Effector CD8-positive, alpha-beta T cell (primary cell): Measurements from ENCODE around the gene FALEC.

ENCODE experiments used
- DNase-seq: peaks from one replicate; lab custom pipeline; 2025; lab: John Stamatoyannopoulos, UW

The FALEC gene

DNA sequence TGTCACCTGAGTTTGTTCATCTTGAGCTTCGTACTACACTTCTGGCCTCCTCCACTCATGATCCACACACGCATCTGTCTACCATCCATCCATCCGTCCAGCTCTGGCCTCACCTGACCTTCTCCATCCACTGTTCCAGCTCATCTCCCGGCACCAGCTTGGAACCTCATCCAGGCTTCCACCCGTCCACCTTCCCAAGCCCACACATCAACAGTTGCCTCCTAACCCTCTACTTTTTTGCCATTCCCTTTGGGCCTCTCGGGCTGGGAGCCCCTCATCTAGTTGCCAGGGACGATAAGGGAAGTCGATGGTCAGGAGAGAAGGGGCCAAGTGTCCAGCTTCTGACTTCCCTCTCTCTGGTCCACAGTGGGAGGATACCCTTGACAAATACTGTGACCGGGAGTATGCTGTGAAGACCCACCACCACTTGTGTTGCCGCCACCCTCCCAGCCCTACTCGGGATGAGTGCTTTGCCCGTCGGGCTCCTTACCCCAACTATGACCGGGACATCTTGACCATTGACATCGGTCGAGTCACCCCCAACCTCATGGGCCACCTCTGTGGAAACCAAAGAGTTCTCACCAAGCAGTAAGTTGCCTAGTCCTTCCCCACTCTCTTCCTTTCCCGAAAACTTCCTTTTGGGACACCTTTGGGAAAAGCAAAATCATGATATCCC lies 3.4 kb upstream of the FALEC start:
- DNase-seq, result no peak

DNA sequence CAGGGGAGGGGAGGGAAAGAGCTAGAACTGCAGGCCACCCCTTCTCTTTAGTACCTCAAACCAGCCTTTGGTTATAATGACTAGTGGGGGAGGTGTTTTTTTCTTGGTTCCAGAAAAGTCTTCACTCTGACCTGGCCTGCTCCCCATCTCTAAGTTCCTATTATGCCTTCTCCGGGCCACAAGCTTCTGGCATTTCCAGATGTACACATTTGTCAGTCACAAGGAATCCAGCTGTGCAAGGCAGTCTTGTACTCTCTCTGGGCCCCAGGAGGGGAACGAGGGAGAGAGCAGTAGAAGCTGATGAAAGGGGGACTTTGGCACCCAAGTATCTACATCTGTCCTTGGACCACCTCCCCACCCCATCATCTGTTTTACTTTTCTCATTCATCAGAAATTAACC lies 2.7 kb upstream of the FALEC start:
- DNase-seq, result no peak

DNA sequence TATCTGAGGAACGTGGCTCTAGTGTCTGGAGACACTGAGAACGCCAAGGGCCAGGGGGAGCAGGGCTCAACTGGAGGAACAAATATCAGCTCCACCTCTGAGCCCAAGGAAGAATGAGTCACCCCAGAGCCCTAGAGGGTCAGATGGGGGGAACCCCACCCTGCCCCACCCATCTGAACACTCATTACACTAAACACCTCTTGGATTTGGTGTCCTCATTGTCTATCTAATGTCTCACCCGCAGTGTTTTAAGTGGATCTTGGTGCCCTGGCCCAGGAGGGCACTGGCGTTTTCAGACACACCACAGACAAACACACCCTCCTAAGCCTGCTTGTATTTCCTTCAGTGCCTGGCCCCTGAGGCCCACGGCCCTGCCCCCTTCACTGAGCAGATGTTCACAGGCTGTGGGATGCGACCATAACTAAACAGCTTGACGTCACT lies 2.2 kb upstream of the FALEC start:
- DNase-seq, result no peak

DNA sequence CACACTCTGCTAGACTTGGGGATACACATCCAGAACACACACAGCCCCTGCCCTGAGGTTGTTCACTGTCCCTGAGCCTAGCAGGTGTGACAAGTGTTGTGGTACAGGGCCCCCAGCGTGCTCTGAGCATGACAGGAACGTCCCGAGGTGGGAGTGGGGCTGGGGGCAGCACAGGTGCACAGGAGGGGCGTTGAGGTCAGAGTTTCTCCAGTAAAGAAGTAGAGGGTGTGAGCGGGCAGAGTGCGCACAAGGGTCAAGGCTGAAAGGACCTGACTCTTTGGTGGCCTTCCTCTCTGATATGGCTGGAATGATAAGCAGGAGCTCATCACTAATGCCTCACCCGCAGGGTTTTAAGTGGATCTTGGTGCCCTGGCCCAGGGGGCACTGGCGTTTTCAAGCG lies 1.3 kb upstream of the FALEC start:
- DNase-seq, result no peak

DNA sequence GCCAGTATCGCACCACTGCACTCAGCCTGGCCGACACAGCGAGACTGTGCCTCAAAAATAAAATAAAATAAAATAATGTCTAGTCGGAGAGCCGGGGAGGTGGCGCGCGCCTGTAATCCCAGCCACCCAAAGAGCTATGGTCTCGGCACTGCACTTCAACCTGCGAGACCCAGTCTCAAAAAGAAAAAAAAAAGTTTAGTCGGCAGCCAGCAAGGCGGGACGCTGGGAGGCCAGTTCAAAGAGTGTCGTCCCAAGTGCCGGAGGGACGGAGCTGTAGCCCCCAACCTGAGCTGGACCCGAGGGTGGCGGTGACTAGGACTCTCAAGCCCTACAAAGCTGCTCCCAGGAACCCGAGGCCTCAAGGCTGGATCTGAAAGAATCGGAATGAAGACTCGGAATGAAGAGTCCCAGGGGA lies 632 bp upstream of the FALEC start:
- DNase-seq, result no peak

DNA sequence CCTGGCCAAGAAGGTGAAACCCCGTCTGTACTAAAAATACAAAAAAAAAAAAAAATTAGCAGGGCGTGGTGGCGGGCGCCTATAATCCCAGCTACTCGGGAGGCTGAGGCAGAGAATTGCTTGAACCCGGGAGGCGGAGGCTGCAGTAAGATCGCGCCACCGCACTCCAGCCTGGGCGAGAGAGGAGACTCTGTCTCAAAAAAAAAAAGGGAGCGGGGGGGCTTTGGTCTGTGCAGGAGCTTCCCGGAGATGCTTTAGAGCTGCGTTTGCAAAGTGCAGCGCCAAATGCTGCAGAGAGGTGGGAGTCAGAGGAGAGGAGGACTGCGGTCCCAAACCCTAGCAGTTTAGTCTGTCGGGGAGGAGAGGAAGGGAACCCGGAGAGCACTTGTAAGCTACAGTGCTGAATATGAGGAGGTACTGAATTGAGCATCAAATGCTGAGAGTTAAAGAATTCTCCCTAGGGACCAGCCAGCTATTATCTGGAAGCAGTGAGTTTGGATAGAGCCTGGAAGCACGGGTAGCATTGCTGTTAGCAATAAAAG lies 569 bp downstream of the FALEC start:
- DNase-seq, result no peak

DNA sequence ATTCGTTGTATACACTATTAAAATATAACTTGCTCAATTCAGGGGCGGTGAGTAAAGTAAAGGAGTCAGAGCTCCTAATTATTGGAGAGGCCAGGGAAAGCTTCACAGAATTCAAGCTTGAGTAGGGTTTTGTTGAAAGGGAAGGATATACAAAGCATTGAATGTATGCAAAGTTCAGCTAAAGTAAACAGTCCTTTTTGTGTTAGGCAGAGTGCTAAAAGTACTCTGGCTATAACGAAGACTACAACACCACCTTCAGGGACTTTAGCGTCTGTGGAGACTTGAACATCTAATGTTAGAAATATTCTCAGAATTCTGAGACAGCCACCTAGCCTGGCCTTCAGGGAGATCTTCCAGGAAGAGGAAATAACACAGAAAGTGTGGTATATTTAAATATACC lies 1.1 kb downstream of the FALEC start:
- no peak for DNase-seq

DNA sequence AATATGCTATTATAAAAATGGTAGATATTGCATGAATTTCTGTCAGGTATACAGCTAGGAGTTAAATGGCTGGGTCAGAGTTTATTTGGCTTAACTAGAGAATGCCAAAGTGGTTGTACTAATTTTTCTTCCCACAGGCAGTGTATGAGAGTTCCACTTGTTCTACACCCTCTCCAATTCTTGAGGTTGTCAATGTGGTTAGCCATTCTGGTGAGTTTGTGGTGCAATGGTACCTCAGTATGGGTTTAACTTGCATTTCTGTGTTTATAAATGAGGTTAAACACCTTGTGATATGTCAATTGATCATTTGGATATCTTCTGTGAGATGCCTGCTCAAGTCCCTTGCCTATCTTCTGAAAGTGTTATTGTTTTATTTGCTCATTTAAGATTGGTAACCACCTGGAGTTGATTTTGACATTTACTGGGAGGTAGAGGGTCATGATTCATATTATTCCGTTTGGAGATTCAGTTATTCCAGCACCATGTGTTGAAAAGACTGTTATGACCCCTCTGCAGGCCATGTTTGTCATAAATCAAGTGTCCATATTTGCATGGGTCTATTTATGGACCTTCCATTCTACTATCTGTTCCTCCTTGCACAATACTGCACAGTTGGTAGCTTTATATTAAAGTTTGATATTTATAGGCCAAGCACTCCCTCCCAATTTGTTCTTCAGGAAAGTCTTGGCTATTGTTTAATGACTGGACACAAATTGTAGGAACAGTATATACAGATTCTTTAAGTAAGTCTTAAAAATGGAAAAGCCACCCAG lies 5.8 kb downstream of the FALEC start:
- no peak for DNase-seq

DNA sequence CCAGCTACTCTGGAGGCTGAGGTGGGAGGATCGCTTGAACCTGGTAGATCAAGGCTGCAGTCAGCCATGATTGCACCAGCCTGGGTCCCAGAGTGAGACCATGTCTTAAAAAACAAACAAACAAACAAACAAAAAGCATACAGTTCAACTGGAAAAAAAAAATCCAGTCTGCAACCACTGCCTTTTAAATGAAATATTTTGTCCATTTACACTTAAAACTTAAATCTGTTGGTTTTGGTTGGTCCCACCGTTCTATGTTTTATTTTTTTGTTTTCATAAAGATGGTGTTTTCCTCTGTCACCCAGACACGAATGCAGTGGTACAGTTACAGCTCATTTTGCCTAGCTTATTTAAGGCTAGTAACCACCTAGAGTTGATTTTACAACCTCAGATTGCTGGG lies 9.8 kb downstream of the FALEC start:
- DNase-seq, result no peak

DNA sequence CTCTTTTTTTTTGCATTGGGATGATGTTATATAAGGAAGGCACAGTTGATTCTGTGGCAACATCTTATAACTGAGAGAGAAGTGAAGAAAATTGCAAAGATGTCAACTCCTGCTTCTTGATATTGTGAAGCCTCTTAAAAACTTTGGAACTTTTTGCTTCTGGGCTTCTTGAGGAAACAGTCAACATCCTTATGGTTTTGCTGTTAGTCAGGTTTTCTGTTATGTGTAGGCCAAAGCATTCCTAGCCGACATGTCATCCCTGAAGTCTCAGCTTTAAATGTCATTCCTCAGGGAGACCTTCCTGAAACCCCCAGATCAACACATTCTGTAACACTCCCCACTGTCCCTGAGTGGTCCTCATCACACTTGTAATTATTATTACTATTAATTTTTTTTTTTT lies 12.6 kb downstream of the FALEC start:
- no peak for DNase-seq

DNA sequence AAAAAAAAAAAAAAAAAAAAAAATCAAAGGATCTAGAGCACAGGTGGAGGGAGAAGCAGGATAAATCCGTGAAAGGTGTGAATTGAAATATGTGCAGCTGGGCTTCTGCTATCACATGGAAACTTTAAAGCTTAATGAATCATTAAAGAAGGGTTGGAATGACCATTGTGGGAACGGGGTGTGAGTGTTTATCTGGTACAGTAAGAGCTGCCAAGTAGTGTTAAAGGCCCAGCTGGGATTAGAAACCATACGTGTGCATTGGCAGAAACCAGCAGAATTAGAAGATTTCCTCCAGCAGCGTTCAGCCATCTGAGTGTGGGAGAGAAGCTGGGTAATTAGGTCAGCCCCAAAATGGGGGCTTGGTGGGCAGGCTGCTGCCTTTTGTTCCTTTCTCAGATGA lies 13.5 kb downstream of the FALEC start:
- no peak for DNase-seq

DNA sequence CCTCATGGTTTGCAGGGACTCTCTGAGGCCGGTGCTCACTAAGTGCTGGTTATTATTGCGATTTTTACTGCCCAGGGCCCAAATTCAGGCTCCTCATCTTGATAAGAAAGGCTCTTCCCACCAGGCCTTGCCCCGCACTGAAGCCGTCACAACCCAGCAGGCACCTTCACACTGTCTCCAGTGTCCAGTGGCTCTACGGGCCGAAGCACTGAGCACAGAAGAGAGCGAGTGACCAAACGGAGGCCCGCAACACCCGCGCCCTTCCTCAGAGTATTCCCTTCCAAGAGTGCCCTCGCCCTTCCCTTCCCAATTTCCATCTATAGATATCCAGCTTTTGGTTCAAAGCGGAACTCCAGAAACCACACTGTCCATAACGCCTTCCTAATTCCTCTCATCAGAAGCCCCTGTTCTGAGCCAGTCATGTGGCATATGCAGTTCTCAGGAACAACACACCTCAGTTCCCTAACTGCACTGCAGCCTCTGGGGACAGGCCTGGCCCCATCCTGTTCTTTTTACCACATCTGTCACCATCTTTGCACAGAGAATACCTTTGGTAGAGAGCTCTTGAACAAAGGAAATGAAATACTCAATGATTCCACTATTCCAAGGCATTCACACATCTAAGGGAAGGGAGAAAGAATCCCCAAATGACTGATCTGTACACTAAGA lies 15.1 kb downstream of the FALEC start:
- DNase-seq, result no peak

DNA sequence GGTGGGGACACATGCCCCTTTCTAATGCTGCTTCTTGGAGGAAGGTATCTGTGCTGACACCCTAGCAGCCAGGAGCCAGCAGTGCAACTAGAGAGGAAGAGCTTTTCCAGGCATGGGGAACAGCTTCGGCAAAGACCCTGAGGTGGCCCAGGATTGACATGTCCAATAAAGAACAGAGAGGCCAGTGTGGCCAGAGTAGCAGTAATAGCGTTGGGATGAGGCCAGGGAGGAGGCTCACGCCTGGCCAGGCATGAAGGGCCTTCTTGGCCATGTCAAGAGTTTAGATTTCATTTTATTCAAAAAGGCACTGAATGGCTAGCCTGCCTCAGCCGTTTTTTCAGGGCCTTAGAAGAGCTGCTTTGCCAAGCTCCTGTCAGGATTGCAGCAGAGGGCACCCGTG lies 17.3 kb downstream of the FALEC start:
- DNase-seq, result no peak

DNA sequence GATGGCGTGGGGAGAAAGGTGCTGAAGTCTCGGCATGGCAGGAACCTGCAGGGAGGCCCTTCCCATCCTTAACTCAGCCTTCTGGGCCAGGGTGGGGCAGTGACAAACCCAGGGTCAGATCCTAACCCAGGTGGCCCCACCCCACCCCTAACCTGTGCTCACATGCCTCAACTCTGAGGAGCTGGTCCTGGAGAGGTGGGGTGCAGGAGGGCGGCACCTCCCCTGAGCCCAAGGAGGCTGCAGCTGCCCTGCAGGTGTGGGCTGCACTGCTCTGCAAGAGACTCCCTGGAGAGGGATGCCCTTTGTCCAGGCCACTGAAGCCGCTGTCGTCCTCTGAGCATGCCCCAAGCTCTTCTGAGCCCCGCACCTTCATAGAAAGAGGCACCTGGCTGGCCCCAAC lies 18.4 kb downstream of the FALEC start:
- no peak for DNase-seq

DNA sequence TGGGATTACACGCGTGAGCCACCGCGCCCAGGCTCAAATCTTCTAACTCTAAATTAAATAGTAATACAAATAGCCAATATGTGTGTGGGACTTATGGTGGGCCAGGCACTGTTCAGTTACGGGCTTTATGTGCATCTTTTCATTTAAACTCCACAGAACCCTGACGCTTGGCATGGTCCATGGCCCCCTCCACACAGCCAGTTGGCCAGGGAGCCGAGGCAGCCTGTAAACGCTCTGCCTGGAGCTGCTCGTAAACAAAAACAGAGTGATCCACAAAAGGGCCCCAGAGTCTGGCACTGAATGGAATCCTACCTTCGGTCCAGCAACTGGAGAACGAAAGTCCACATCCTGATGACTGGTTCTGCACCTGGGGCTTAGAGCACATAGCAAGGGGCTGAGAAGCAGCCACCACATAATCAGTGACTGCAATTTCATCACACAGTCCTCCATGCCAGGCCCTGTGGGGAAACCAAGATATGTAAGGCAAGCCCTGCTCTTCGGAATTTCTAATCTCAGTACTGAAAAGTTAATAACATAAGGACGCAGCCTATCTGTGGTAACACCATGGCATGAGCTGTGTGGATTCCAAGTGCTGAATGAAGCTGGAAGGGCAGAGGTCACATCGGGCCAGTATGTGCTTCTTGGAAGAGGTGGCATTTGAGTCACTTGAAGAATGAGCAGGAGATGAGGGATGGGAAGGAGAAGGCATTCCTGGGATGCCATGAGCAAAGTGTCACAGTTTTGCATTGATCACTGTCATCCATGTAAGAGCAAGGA lies 20.1 kb downstream of the FALEC start:
- no peak for DNase-seq

DNA sequence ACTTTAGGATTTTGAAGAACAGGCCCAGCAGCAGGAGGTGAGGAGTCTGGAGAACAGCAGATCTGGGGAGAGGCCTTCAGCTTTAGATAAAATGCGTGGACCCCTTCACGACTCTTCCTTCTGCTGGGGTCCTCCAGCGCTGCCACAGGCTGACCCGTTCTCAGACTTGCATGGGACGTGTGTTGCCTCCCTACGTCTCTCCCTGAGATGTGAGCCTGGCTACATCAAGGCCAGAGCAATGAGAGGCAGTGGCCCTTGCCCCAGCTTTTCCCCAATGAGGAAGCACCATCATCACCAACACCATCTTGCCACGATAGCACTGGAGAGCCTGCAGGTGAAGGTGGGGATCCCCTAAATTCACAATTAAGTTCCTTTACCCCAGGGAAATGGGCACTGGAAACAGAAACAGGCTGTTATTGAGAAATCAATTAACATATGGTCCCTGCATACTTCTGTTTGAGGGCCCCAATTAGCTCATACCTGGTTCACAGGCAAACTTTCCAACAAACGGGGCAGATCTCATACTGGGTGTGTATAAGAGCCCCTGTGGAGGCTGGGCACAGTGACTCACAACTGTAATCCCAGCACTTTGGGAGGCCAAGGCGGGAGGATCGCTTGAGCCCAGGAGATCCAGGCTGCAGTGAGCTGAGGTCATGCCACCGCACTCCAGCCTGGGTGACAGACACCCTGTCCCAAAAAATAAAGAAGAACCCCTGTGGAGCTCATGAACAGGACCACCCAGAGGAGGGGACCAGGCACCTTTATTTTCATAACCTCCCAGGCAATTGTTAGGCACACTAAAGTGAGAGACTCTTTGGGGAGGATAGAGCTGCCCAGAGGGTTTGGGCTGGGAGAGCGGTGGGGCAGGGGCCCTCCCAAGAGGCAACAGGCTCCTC lies 21.5 kb downstream of the FALEC start:
- no peak for DNase-seq

DNA sequence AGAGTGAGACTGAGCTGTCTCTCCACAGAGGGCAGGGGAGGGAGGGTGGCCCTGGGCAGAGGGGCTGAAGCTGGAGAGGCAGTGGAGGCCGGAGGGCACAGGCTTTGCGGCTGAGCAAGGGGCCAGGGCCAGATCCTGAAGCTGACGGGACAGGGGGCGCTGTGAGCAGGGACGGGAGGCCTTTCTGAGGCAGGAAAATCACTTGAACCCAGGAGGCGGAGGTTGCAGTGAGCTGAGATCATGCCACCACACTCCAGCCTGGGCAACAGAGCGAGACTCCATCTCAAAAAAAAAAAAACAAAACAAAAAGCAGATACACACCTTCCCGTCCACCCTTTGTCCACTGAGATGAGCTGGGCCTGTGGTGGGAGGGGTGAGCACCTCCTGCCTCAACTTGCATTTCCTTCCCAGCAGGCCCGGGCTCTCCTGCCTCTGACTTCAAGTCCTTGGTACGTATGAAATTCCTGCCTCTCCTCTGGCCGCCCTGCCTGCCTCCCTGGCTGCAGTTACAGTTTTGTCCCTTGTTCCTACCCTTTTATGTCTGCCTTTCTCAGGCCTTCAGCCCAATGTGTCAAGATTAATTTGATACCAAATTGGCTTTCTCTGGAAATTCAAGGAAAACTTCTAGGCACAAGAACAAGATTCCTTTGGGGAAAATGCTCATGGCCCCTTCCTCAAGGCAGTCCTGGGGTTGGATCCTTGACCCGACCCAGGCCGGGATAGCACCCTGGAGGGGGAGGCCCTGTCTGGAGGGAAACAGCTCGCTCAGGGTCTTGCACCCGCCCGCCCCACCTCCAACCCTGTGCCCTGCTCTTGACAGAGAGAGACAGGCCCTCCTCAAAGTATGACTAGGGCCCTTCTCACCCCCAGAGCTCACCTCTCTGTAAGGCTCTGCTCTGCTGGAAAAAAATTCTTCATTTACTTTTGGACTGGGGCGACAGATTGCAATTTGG lies 22.5 kb downstream of the FALEC start:
- DNase-seq, result no peak

DNA sequence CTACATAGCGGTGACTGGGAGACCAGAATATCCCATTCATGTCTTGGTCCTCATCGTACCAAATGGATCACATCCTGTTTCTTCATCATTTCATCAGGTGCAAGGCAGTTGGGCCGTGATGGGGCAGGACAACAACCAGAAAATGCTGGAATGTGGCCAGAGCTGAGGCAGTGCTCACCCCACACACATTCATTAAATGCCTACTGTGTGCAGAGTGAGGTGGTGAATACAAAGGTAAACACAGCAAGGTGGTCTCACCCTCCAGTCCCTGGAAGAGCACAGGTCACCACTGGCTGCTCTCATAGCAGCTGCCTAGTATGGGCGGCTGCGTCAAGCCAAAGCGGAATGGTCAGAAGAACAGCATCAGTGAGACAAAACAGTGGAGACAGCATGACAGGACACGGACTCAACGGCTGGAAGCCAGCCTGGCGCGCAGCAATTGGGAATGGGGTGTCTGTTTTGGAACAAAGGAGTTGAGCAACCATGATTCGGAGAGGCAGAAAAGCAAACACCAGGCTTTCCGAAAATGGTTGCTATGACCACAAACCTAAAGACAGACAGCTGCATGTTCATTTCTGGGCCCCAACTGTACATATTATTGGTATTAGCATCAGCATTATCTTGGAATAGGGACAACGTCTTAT lies 28.1 kb downstream of the FALEC start:
- DNase-seq, result no peak

DNA sequence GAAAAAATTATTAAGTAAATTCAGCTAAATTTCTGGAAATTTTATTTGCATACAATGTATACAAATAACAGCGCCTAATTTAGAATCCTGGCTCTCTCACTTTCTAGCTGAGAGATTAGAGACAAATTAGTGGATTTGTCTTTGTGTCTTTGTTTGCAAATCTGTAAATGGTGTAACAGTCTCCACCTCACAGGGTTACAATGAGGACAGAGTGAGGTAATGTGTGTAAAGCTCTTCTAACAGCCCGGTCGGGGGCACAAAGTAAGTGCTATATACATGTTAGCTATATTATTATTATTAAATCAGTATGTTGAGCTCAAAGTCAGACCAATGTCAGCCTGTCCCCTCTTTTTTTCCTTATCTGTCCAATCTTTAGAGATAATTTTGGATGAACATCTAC lies 28.7 kb downstream of the FALEC start:
- no peak for DNase-seq
